DND-41 (cell line): ENCODE data around the gene LPCAT3.

Source experiments
- ATAC-seq: fragments of 200-7000 bp; cut with Tn5 transposase; 3 replicates; pipeline ENCODE4 v1.9.1; 2021; ENCODE audit warnings: low read depth; ENCODE audit not compliant: insufficient read depth
- DNase-seq: peaks from one replicate; pipeline ENCODE4 v3.0.0-alpha.2; 2020
- H2AFZ ChIP-seq: 2 replicates; pipeline ENCODE4 v1.6.0; 2012; ENCODE audit warnings: low read depth, low read length
- H3K27ac ChIP-seq: 2 replicates; pipeline ENCODE4 v1.5.1; 2012; ENCODE audit warnings: low read length, inconsistent platforms
- H3K27me3 ChIP-seq: fragments of 200-600 bp; sonication (generic); 2 replicates; pipeline ENCODE4 v1.6.0; 2012; ENCODE audit warnings: low read length, mild to moderate bottlenecking, inconsistent platforms; ENCODE audit not compliant: insufficient read depth, poor library complexity
- H3K36me3 ChIP-seq: 2 replicates; pipeline ENCODE4 v1.5.1; 2012; ENCODE audit warnings: low read length, inconsistent platforms; ENCODE audit not compliant: insufficient read depth
- H3K4me1 ChIP-seq: 2 replicates; pipeline ENCODE4 v1.5.1; 2012; ENCODE audit warnings: mild to moderate bottlenecking, low read length; ENCODE audit not compliant: insufficient read depth
- H3K4me2 ChIP-seq: 2 replicates; pipeline ENCODE4 v1.6.0; 2012; ENCODE audit warnings: mild to moderate bottlenecking, moderate library complexity, low read length, inconsistent platforms; ENCODE audit not compliant: insufficient read depth
- H3K4me3 ChIP-seq, 2 experiments: fragments of 200-600 bp in 1 of 2; shearing (Covaris generic) in 1 of 2; 2 replicates each; pipeline ENCODE4 v1.5.1; 2012 to 2016; ENCODE audit warnings: inconsistent platforms in 2 of 2, low read length in 2 of 2, mild to moderate bottlenecking in 2 of 2, low read depth in 1 of 2, moderate library complexity in 1 of 2
- H3K79me2 ChIP-seq: 2 replicates; pipeline ENCODE4 v1.6.0; 2012; ENCODE audit warnings: low read length, inconsistent platforms; ENCODE audit not compliant: insufficient read depth
- H3K9ac ChIP-seq: 2 replicates; pipeline ENCODE4 v1.6.0; 2012; ENCODE audit warnings: low read depth, mild to moderate bottlenecking, inconsistent platforms, low read length, moderate library complexity
- H3K9me3 ChIP-seq: 2 replicates; pipeline ENCODE4 v1.5.1; 2012; ENCODE audit warnings: low read length, moderate library complexity, mild to moderate bottlenecking, inconsistent platforms; ENCODE audit not compliant: insufficient read depth, severe bottlenecking
- H4K20me1 ChIP-seq: 2 replicates; pipeline ENCODE4 v1.6.0; 2012; ENCODE audit warnings: low read length; ENCODE audit not compliant: insufficient read depth
- CTCF ChIP-seq: IDR thresholded peaks from 2 replicates; pipeline ENCODE4 v1.5.1; 2012; ENCODE audit warnings: borderline replicate concordance, low read length, moderate library complexity, mild to moderate bottlenecking; ENCODE audit not compliant: poor library complexity, severe bottlenecking; ENCODE audit errors: extremely low read depth
- EZH2 ChIP-seq: IDR thresholded peaks from 3 replicates; pipeline ENCODE4 v1.6.1; 2012; ENCODE audit warnings: borderline replicate concordance, low read depth, mild to moderate bottlenecking, moderate library complexity, low read length, inconsistent platforms; ENCODE audit not compliant: severe bottlenecking

Gene LPCAT3

GRCh38 chr12:6958609-6959057 is 59.6 kb downstream of the LPCAT3 start:
- no peak for DNase-seq
- Histone ChIP-seq H3K4me2 (no peak overlapping the region; the same call in 1 of the 2 replicates), H3K9ac (peak overlapping the region; percentile 24; the same call in 1 of the 2 replicates), H3K9me3 (no peaks in the 10 kb centered on the region), H3K4me3 (no peak overlapping the region), H3K79me2 (no peaks in the 10 kb centered on the region), H3K27ac (peak overlapping the region; percentile 64), H3K27me3 (no peaks in the 10 kb centered on the region), H4K20me1 (no peaks in the 10 kb centered on the region), H3K36me3 (no peaks in the 10 kb centered on the region), H2AFZ (no peak overlapping the region), H3K4me1 (peaks cover 31% of the 10 kb centered on the region)
- TF ChIP-seq CTCF (no peak), EZH2 (no peak)
- no peak for ATAC-seq

- H3K4me3 ChIP-seq = no peak overlapping the region
- no peaks in the 10 kb centered on the region for H3K36me3 ChIP-seq
- TF ChIP-seq EZH2 (no peak), CTCF (no peak)
- H3K4me2 ChIP-seq = no peak overlapping the region
- no peaks in the 10 kb centered on the region for H3K9me3 ChIP-seq
- DNase-seq (no peak), ATAC-seq (no peak)
- H4K20me1 ChIP-seq = no peaks in the 10 kb centered on the region
- H3K9ac ChIP-seq = peak overlapping the region; percentile 24; the same call in 1 of the 2 replicates
- H3K79me2 ChIP-seq = no peaks in the 10 kb centered on the region
- no peaks in the 10 kb centered on the region for H3K27me3 ChIP-seq
- peak overlapping the region; percentile 64 for H3K27ac ChIP-seq
- H2AFZ ChIP-seq = no peak overlapping the region
- peaks cover 37% of the 10 kb centered on the region for H3K4me1 ChIP-seq
Observed at GRCh38 chr12:6957741-6958608, 60.3 kb downstream of the LPCAT3 start.

- Histone ChIP-seq H4K20me1 (no peaks in the 10 kb centered on the region), H3K79me2 (no peaks in the 10 kb centered on the region), H3K4me3 (no peak overlapping the region), H3K4me2 (no peak overlapping the region), H3K9ac (no peak overlapping the region), H2AFZ (no peak overlapping the region), H3K9me3 (no peaks in the 10 kb centered on the region), H3K27me3 (no peaks in the 10 kb centered on the region), H3K36me3 (no peaks in the 10 kb centered on the region), H3K4me1 (peaks cover 41% of the 10 kb centered on the region), H3K27ac (no peak overlapping the region)
- no peak for ATAC-seq
- TF ChIP-seq CTCF = no peak
- TF ChIP-seq EZH2 = no peak
- no peak for DNase-seq
Observed at GRCh38 chr12:6957151-6957701, 61.0 kb downstream of the LPCAT3 start.
